ENCODE data around the gene BARHL1.

The BARHL1 gene

DNA sequence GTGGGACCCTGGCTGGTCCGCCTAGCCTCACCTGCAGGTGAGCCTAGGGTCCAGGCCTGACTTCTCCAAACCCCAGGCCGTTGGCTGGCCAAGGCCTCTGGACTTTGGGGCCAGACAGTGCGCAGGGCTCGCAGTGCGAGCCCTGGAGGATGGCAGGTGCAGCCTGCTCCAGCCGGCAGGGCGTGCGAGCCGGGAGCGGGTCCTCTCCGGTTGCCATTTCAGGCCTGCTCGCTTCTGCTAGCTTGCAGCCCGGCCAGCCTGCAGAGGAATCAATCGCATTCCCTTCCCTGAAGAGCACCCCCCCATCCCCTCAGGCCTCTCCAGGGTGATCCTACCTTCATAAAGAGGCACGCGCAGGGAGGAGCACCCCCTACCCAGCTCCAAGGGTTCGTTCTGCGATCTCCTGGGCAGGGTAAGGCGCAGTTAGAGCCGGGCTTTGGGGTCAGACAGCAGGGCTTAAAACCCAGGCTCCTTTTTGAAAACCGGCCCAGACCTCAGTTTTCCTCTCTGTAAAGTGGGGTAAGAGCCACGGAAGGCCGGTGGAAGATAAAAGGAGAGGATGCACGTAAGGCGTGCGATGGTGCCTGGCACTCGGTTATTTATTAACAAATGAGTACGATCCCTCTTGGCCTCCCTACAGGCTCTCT lies 6.2 kb downstream of the BARHL1 start:
- no peak for DNase-seq

DNA sequence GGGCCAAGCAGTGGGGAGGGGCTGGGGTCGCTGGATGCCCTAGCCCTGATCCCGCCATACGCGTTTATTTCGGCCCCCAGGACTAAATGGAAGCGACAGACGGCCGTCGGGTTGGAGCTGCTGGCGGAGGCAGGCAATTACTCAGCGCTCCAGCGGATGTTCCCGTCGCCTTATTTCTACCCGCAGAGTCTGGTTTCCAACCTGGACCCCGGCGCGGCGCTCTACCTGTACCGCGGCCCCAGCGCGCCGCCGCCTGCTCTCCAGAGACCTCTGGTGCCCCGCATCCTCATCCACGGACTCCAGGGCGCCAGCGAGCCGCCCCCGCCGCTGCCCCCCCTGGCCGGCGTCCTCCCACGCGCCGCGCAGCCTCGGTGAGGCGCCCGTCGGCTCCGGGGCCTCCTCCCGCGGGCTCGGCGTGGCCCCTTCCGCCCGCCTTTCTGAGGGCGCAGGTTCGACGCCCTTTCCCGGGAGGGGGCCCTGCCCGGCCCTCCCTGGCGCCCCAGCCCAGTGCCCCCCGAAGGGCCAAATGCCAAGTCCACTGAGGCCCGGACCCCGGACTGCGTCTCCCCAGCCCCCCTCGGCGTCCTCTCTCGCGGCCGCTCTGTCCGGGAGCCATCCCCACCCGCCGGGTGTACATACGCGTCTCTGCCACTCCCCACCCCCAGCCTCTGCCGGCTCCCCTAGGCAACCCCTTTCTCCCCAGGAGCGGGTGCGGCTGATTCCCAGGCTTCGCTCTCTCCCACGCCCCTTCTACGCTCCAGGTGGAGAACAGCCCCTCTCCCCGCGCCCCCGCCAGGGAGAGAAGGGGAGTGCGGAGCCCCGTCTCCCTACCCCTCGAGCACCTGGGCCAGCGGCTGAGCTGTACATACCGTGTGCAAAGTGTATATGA lies 7.0 kb downstream of the BARHL1 start:
- no peak for DNase-seq

DNA sequence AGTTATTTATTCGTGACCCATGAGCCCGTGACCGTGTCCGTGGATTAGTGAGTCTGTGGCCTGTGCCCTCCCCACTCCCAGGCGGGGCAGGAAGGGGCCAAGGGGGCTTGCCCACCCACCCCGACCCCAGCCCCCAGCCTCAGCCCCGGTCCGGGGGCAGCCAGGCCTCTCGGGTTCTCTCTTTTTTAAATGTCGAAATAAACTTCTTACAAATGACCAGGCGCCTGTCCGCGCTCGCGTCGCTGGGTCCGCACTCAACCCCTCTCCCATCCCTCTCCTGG lies 7.6 kb downstream of the BARHL1 start:
- DNase-seq: no peak

DNA sequence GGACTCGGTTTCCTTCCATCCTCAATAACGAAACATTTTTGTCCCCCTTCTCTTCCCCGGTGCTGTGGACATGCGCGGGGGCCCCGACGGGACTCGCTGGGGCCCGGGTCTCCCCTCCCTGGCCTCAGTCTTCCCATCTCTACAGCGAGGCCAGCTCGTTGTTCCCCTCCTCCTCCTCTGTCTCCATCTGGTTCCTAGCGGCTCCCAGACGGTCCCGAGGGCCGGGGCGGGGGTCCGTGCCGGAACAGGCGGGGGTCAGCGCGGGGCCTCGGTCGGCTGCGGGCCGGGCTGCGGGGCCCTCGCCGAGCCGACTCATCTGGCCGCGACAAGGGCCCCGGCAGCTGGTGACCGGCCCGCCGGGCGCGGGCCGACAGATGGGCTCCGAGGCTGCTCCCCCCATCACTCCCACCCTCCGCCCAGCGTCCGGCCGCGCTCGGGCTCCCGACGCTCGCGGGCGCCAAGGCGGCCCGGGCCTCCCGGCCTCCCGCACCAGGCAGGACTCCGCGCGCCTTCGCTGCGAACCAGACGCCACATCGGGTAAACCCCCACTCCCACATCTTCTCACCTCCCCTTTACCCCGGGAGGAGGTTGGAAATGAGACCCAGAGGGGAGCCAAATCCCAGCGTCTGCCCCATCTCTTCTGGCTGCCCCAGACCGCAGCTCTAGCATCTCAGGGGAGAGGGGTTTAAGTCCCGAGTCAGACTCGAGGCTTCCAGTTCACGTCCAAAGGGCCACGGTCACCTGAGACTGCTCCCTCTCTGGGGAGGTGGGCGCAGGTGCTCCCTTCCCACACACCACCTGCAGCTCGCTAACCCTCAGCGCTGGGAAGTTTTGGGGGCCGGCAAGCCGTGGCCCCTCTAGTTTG lies 8.1 kb downstream of the BARHL1 start:
- no peak for DNase-seq

DNA sequence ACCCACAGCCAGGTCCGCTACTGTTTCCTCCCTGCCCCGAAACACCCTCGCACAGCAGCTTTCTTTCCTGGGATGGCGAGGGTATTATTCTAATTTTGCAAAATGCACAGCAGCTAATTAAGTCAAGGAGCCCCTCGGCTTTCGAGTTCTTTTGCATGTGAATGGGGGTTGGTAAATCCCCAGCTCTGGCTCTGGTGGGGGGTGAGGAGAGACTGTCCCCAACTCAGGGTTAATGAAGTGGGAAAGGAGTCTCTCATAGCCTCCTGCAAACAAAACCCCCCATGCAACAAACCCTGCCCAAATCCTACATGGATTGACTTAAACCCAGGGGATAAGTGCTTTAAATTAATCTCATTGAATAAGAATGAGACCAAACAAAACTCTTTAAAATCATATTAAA lies 8.8 kb downstream of the BARHL1 start:
- DNase-seq: no peak

DNA sequence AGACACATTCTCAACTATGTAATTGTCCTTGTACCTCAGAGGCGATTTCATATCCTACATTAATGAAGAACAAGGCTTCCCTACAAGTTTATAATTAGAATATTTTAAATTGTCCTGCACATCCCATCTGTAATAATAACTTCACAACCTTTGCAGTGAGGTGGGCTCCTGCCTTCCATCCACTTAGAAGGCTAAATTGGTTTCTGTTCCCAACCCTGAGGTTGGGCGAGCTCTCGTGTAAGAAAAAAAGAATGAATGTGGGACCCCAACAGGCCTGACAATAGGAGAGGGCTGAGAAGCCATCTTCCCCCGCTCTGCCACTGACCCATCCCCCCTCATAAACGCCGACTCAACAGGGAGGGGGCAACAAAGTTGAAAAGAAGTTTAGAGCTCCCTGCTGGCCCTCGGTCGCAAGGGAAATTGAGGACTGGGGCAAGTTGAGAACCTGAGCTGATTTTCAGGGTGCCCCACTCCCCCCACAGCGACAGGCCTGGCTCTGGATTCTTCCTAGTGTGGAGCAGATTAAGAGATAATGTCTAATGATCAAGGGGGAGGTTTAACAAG lies 9.4 kb downstream of the BARHL1 start:
- DNase-seq: no peak

DNA sequence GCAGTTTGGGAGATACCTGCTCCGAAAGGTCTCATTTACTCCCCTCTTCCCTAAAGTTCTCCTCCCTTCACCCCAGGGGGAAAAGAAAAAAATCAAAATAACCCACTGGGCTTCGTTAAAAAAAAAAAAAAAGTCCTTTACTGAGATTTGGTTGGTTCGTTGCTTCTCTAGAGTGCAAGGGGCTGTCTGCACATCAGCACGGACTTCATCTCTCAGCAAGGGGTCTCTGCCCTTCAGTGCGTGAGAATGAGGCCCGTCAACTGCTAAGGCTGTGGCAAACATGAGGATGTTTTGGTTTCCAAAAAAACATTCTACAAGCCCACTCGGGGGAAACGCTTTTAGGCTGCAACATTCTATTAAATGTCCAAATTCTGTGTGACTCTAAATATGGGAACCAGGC lies 10.0 kb downstream of the BARHL1 start:
- DNase-seq: no peak

DNA sequence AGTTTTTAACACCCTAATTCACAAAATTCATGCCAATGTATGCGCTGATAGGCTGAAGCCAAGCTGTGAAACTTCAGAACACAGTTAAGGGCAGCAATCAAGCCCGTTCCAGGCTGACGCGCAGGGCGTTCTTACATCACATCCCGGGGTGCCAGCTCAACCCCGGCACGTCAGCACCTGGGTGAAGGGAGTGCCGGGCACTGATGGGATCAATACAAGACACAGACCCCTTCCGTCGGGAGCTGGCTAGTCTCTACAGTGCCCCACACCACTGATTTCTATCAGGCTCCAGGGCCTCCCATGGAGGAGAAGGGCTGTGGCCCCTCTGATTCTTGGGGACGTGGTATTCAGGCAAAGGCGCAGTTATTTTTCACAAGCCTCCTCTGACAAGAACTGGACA lies 12.0 kb downstream of the BARHL1 start:
- no peak for DNase-seq

DNA sequence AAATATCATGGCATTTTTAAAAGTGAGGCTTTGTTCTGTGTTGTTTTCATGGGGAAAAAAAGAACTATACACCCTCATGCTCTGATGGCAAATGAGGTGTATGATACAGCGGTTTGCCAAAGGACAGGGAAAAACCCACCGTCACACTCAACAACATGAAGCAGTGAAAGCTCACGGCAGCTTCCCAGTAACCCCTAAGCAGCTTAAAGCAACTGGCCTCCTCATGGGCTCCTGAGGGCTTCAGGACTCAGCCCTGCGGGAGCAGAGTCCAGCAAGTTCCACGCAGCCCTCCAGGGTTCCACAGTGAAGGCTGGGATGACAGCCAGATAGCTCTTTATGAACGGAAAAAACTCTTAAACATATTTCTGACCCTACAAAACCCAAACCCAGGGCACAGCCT lies 12.9 kb downstream of the BARHL1 start:
- no peak for DNase-seq

DNA sequence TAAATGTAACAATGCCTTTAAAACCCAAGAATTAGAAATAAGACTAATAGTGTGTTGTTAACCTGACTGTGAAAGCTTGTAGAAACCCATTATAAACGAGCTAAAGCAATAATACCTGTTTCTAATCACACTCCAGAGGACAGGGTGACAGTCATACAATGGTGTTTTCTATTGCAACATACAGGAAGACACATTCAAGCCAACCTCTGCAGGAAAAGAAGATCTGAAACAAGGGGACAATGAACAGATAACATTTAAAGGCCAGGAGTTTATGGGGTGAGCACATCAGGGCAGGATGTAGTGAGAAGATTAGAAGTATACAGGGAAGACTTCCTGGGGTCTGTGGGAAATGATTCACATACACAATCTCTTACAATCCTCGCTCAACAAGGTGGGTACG lies 13.8 kb downstream of the BARHL1 start:
- DNase-seq: no peak

DNA sequence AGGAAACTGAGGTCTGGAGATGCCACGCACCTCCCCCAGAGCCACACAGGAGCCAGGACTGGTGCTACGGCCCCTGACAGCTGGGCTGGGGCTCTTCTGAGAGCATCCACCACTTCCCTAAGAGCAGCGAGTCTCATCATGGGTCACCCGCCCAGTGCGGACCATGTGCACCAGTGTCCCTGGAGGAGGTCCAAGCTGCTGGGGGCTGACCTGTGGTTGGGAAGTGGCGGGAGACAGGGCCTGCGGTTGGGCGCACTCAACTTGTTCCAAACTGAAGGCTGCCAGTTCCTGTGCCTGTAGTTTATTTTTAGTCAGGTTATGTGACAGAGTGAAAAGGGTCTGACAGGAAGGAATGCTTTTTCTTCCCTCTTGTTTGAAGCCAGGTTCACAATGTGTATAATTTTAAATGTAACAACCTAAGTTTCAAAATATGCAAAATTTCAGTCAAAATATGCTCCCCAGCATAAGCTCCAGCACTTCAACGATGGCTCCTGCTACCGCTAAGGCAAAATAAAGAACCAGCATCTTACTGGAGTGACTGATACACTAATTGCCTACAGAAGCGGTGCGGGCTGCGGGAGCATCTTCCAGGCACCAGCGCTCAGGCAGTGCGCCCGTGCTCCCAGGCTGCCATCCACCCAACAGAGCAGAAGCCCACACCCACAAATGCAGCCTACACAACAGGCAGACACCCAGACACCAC lies 14.8 kb downstream of the BARHL1 start:
- no peak for DNase-seq

DNA sequence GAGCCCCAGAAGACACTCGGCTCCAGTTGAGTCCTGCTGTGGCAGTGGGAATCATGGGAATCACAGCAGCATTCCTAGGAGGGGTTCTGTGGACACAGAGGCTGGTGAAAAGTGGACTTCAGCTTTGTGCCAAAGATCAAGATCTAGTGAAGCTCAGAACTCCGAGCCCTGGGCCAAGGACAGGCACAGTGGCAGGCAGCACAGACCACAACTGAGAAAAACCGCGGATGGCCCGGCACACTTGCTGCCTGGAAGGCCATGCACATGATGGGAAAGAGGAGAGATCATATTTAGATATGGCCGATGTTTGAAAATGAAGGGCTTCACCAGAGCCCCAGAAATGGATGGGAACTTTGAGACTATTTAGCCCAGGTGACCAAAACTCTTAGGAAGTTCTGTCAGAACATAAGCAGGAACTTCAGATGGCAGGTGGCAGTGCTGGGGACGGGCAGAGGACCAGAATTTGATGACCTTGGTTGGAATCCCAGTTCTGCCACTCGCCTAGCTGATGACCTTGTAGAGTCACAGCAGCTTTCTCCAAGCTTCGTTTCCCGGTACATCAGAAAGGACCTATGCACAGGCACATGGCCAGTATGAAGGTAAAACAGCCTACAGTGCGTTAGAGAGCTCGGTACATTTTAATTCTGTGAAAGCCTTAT lies 18.0 kb downstream of the BARHL1 start:
- no peak for DNase-seq

DNA sequence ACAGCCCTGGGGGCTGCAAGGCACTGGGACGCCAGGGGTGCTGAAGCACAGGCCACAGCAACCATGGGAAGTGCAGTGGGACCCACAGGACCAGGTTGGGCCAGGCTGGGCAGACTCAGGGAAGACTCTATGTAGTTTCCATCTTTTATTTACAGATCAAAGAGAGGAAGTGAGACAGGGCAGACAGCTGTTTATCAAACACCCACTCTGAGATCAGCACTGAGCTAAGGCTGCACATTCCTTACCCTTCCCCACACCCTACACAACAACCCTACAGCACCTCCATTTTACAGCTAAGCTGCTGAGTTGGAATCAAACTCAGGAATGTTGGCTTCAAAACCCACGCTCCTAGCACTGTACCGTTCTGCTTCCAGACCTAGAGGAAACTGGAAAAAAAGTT lies 19.8 kb downstream of the BARHL1 start:
- DNase-seq: no peak

DNA sequence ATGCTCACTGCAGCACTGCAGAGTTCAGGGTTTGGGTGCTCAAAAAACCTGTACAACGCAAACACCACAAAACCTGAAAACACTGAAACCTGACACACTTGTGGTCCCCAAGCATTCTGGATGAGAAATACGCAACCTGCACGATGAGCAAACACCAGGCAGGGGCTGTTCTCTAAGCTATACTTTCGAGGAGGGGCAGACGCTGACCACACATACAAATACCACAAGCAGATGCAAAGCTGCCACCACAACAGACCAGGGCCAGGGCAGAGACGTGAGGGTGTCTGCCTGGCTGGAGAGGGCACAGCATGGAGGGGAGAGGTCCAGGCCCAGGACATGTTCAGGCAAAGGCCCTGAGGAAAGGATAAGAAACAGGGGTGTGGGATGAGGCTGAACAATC lies 23.0 kb downstream of the BARHL1 start:
- no peak for DNase-seq

DNA sequence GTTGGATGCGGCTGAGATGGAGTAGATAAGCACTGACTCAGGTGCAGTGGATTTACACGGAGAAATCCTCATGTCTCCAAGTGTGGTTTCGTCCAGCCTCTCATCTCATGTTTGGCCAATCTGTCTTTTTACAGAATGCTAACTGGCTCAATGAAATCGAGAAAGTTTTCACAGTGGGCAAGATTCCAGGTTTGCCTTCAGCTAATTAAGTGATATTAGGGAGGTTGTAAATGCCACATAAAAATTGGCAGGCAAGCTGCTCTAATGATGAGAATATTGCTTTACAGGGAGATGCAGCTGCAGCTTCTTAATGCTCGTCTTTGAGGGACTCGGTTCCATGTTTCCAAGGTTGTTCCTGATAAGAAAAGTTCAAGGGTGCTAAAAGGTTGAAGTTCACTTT lies 23.7 kb downstream of the BARHL1 start:
- DNase-seq: no peak

DNA sequence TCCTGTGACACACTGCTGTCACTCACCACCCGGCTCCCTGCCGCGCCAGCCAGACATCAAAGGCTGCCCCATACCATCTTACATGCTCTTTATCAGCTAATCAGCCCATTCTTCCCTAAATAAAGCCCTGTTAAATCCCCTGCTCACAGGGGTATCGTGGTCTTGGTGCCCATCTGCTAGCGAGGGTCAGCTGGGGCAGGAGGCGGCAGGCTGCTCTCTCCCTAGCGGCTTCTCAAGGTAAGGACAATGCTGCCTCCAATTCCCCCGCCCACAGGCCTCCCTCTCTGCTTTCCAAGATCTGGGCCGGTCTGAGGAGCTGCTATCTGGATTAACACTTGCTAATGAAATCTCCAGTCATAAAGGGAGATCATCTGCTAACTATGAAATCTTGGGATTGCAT lies 26.8 kb downstream of the BARHL1 start:
- DNase-seq: no peak

DNA sequence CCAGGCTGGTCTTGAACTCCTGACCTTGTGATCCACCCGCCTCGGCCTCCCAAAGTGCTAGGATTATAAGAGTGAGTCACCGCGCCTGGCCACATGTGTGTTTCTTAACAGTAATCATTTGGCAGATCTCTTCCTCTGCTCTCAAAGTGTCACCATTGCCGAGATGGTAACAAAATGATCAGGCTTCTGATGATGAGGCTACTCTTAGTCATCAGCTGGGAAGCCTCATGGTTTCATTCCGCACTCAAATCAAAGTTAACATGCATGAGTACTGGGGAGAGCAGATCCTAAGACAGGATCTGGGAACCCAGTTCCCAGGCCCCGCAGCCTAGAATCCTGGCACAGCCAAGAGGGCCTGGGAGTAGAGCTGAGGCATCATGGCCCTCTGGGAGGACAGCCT lies 27.4 kb downstream of the BARHL1 start:
- DNase-seq: peak; percentile 16

DNA sequence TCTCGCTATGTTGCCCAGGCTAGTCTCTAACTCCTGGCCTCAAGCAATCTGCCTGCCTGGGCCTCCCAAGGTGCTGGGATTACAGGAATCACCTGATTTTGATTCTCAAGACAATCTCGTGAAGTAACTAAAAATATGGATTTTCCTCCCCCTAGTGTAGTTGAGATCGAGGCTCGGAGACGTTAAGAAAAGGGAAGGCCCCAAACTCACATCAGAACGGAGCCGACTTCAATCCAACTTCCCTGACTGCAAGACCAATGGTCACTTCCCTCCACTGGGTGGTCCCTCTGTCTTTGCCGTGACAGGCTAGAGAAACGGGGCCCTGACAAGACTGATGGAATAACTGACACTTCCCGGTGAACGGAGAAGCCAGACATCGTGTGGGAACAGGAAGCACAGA lies 28.3 kb downstream of the BARHL1 start:
- DNase-seq: no peak

DNA sequence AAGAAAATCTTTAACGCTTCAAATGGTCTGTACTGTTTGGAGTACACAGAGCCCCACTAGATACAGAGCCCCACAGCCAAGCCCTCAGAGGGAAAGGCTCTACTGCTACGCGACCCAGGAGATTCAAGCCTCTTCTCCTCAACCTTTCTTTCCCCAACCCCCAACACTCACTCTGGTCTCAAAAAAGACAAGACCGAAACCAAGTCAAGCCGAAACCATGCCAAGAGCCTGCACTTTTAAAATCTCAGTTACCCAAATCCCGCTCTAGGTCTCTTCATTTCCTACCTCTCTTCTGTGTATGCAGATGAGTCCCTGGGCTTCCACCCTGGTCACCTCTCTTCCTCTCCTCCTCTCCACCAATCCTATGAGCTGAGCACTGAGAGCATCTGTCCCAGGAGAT lies 31.9 kb downstream of the BARHL1 start:
- no peak for DNase-seq

DNA sequence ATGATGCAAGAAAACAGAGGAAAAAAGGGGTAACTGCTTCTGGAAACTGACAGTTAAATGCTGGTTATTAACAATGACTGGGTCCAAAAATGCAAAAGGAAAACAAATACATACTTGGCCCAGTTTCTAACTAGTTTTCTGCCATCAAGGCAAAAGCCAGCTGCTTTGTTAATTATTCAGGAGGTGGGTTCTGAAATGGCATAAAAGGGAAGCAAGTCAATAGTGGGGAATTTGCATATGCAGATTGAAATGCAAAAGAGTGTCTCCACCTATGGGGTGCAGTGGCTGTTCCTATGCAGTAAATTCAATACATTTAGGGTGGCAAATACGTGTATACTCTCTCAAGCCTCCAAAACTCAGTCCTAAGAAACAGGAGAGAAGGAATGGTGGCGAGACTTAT lies 33.4 kb downstream of the BARHL1 start:
- no peak for DNase-seq

DNA sequence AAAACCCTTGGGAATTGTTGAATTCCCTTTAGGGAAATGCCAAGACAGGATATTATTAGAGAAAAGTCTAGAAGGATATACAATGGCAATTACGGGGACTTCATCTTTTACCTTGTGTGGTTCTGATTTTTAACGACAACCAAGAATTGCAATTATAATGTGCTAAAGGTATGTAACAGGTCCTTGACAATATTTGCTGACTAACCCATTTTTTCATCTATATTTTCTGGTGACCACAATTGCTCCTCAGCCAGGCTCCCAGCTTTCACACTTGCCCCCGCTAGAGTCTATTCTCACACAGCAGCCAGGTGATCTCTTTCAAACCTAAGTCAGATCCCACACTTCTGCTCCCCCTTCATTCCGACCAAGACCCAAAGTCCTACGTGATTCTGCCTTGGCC lies 34.3 kb downstream of the BARHL1 start:
- DNase-seq: no peak

DNA sequence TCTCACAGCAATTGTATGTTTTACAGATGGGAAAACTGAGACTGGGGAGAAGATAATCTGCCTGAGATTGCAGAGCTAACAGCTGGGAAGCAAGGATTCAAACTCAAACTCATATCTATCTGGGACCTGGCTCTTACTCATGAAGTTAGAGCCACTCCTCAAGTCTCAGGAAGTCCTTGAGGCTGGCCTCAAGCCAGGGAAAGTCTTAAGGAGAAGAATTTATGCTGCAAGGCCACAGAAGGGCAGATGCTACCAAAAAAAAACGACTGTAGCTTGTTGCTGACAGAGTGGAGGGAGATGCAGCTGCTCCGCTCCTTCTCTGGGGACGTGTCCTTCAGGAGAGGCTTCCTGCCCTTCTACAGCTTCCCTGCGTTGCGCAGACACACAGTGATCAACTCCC lies 39.8 kb downstream of the BARHL1 start:
- no peak for DNase-seq
